Measurements from ENCODE around the gene CEP76. TPM values are rescaled to one million over a fixed set of nuclear protein-coding genes. Genes with fewer than 3 reads are reported as not detected.

The CEP76 gene
- polyA plus RNA-seq (ENCODE audit: insufficient read length in 12 of 12): 1 to 10 TPM in 11 of 12 donors, not detected in 1; 5.1 to 9.9 (median 6.1) TPM
- long read RNA-seq, donor 1: 0 reads
- long read RNA-seq, donor 2, partial matches to known transcripts: 0 of 1 reads
- long read RNA-seq, donor 2, other reads (novel, unspliced or antisense): 0 of 1 reads
- long read RNA-seq, donor 3: 0 reads
- long read RNA-seq, donor 4, partial matches to known transcripts: 0 of 1 reads
- long read RNA-seq, donor 4, other reads (novel, unspliced or antisense): 0 of 1 reads
- long read RNA-seq, donor 5, partial matches to known transcripts: 0 of 1 reads
- long read RNA-seq, donor 5, other reads (novel, unspliced or antisense): 0 of 1 reads
- long read RNA-seq, donor 6: 0 reads
- long read RNA-seq, donor 7: 0 reads
- long read RNA-seq, donor 8, partial matches to known transcripts: 43 of 125 reads
- long read RNA-seq, donor 8, other reads (novel, unspliced or antisense): 80 of 125 reads
- long read RNA-seq, donor 9, partial matches to known transcripts: 0 of 1 reads
- long read RNA-seq, donor 9, other reads (novel, unspliced or antisense): 0 of 1 reads
- long read RNA-seq, donor 10, partial matches to known transcripts: 0 of 1 reads
- long read RNA-seq, donor 10, other reads (novel, unspliced or antisense): 0 of 1 reads
- long read RNA-seq, donor 11, partial matches to known transcripts: 0 of 1 reads
- long read RNA-seq, donor 11, other reads (novel, unspliced or antisense): 0 of 1 reads

- DNase-seq: peak; percentile 93
Measured at GRCh38 chr18:12702221-12703095, at the start of gene CEP76, which contains the start of gene PSMG2. CEP76 (minus strand) TSS chr18:12702723; CDS start chr18:12702548, 175 bp downstream. PSMG2 (plus strand) TSS chr18:12703042; CDS start chr18:12703108, 66 bp downstream.

- DNase-seq: no peak
Measured at GRCh38 chr18:12751891-12752290, 49.4 kb upstream of the CEP76 start.

- DNase-seq: no peak
Measured at GRCh38 chr18:12751503-12751884, 49.0 kb upstream of the CEP76 start.

- DNase-seq: no peak
Measured at GRCh38 chr18:12750715-12751502, 48.4 kb upstream of the CEP76 start.

GRCh38 chr18:12750076-12750714 is 47.7 kb upstream of the CEP76 start:
- DNase-seq: no peak

GRCh38 chr18:12749121-12749520 is 46.6 kb upstream of the CEP76 start:
- DNase-seq: no peak

GRCh38 chr18:12748671-12749070 is 46.1 kb upstream of the CEP76 start:
- no peak for DNase-seq

- no peak for DNase-seq
Measured at GRCh38 chr18:12747530-12748315, 45.2 kb upstream of the CEP76 start.

GRCh38 chr18:12745095-12745795 is 42.7 kb upstream of the CEP76 start:
- DNase-seq: no peak

GRCh38 chr18:12744103-12744502 is 41.6 kb upstream of the CEP76 start:
- peak; percentile 36 for DNase-seq

- DNase-seq: no peak
Measured at GRCh38 chr18:12742453-12742852, 39.9 kb upstream of the CEP76 start.

- DNase-seq: no peak
Measured at GRCh38 chr18:12741351-12741750, 38.8 kb upstream of the CEP76 start.

GRCh38 chr18:12737243-12737902 is 34.9 kb upstream of the CEP76 start:
- no peak for DNase-seq

- DNase-seq: peak; percentile 75
Measured at GRCh38 chr18:12726774-12727550, 24.4 kb upstream of the CEP76 start.

- DNase-seq: no peak
Measured at GRCh38 chr18:12726331-12726730, 23.8 kb upstream of the CEP76 start.

GRCh38 chr18:12722731-12723130 is 20.2 kb upstream of the CEP76 start:
- DNase-seq: no peak

- DNase-seq: no peak
Measured at GRCh38 chr18:12721495-12722275, 19.2 kb upstream of the CEP76 start.
